Epithelial cell of esophagus (primary cell): ENCODE results near the gene UTP11.
A peak's percentile ranks its signal among the peaks of the same experiment; 100 is the strongest.

Experiments
- DNase-seq: peaks from one replicate; pipeline ENCODE4 v3.0.0; 2010; ENCODE audit warnings: low read depth
- H3K4me3 ChIP-seq: 2 replicates; pipeline ENCODE4 v1.5.1; 2011; ENCODE audit warnings: mild to moderate bottlenecking, low read length, control low read depth
- CTCF ChIP-seq: IDR thresholded peaks from 2 replicates; pipeline ENCODE4 v1.5.1; 2011; ENCODE audit warnings: low read depth, mild to moderate bottlenecking, low read length, control low read depth, inconsistent platforms; ENCODE audit not compliant: insufficient read depth; ENCODE audit errors: missing control alignments

UTP11 gene

DNA sequence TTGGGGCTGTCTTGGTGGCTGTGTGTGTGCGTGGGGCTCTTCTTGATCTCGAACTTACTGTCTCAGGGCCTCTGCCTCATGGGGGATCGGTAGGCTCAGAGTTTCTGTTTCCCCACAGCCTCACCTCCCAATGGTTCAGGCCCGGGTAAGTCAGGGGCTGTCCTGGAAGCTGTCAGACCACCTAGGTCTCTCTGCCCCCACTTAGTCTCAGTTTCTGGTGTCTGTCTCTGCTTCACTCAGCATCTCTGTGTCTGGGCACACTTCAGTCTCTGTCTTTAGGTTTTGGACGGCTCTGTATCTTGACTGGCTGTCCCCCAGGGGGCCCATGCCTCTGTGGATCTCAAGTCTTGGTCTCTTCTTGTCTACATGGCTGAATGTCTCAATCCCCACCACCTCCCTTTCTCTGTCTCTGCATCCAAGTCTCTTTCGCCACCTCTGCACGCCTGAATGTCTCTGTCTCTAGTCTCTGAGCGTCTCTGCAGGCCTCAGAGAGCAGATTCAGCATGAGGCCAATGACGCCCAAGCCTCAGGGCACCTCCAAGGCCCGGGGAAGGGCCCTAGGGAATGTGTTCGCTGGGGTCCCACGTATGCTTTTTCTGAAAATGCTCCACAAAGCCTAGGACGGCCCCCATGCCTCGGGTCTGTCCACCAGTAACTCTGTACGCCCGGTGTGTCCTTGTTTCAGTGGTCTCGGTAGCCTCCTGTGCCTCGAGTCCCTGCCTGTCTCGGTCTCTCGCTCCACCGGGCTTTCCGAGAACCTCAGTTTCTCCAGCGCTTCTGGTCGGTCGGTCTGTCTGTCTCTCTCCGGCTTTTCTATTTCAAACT is 8.0 kb upstream of the UTP11 start:
- DNase-seq, result no peak
- H3K4me3 ChIP-seq, result peak overlapping the region; percentile 77
- no peak for TF ChIP-seq CTCF

- DNase-seq, result peak; percentile 54
- peak within 1 kb of the TSS; percentile 77 for H3K4me3 ChIP-seq
- TF ChIP-seq CTCF, result no peak
These were observed 7.1 kb upstream of the UTP11 start, which contains the start of gene FHL3 for GRCh38 chr1:38005195-38006007. TSS of gene FHL3 (minus strand) at chr1:38005514. CDS start at chr1:37999412, 6,102 bp downstream.

GRCh38 chr1:38006008-38006828 is 6.3 kb upstream of the UTP11 start:
- no peak for TF ChIP-seq CTCF
- DNase-seq, result no peak
- no peak overlapping the region for H3K4me3 ChIP-seq

DNA sequence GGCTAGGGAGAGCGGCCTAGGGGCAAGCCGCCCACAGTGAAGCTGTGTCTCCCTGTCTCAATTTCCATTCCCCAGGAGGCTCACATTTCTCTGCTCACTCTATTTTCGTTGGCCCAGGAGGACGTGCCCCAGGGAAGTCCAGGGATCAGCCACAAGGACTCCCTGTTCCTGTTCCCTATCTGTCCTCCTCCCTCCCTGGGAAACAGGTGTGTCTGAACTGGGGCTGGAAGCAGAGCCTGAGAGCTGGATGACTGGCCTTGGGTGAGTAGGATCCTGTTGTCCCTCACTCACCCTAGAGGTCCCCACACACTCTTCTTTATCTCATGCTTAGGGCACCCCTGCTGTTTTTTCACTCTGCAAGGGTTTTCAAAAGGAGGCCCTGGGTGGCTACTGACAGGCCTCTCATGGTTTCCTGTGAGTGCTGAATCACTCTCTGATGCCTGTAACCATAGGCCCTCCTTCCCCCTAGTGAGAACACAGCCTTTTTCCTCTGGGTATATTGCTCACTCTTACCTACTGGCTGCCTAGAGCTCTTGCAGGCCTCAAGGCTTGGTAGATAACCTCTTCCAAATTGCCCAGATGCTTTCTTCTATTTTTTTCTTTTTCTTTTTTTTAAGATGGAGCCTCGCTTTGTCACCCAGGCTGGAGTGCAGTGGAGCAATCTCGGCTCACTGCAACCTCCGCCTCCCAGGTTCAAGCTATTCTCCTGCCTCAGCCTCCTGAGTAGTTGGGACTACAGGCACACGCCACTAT is 3.3 kb upstream of the UTP11 start:
- no peak for TF ChIP-seq CTCF
- peak; percentile 75 for DNase-seq
- H3K4me3 ChIP-seq, result no peak overlapping the region

GRCh38 chr1:38009841-38010180 is 2.7 kb upstream of the UTP11 start:
- no peak for DNase-seq
- no peak overlapping the region for H3K4me3 ChIP-seq
- TF ChIP-seq CTCF, result no peak

DNA sequence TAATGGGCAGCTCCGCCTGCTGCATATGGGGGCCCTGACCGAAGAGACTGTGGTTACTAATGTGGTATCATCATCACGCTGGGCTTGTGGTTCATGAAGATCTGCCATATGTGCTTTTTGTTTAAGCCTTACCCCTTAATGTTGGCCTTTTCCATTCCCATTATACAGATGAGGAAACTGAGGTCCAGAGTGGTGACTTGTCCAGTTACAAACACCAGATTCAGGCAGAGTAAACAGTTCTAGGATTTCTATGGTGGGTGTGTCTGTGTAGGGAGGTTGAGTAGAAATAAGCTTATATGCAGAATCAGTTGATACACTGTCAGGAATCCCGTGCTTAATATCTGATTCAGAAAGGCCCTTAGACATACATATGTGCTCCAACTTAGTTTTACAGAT is 691 bp downstream of the UTP11 start:
- no peak for TF ChIP-seq CTCF
- DNase-seq, result no peak
- H3K4me3 ChIP-seq, result peak overlapping the region; percentile 88
